H1 (cell line): ENCODE measurements around the gene TLNRD1. TPM values are rescaled to one million over a fixed set of nuclear protein-coding genes. Genes with fewer than 3 reads are reported as not detected.

ENCODE experiments used
- CTCF ChIA-PET: fragments of 300-600 bp; sonication (Branson Sonifier 250); formaldehyde crosslinking; loops from one replicate; lab custom pipeline; 2021; ENCODE audit not compliant: partially characterized antibody; lab: Charles Lee
- POLR2A ChIA-PET: fragments of 300-600 bp; sonication (Branson Sonifier 250); formaldehyde crosslinking; loops from one replicate; lab custom pipeline; 2021; ENCODE audit warnings: inconsistent platforms; ENCODE audit not compliant: partially characterized antibody; lab: Charles Lee
- DNase-seq, 2 experiments: peaks; one replicate each; pipeline versions ENCODE4 v3.0.0 to v3.0.0-alpha.2; 2010 to 2022; ENCODE audit warnings: low spot score in 2 of 2, low read depth in 1 of 2, mixed read lengths in 1 of 2
- FAIRE-seq: peaks from 2 replicates; lab custom pipeline; 2011; peaks lifted over from hg19 to GRCh38; lab: Jason Lieb, UNC
- H2AFZ ChIP-seq: 2 replicates; pipeline ENCODE4 v1.8.1; 2012; ENCODE audit warnings: low read length, inconsistent platforms
- H2AK5ac ChIP-seq: 2 replicates; pipeline ENCODE4 v1.6.1; 2013; ENCODE audit warnings: low read depth, low read length
- H2BK120ac ChIP-seq: replicated peaks from 2 replicates; pipeline ENCODE3; 2013; ENCODE audit warnings: low read depth, low read length, inconsistent platforms
- H2BK12ac ChIP-seq: 2 replicates; pipeline ENCODE4 v1.6.1; 2013; ENCODE audit warnings: low read depth, low read length
- H2BK15ac ChIP-seq: 2 replicates; pipeline ENCODE4 v1.6.1; 2013; ENCODE audit warnings: low read length
- H2BK20ac ChIP-seq: 2 replicates; pipeline ENCODE4 v1.6.1; 2013; ENCODE audit warnings: low read length
- H2BK5ac ChIP-seq: 2 replicates; pipeline ENCODE4 v1.6.1; 2013; ENCODE audit warnings: low read depth, low read length
- H3K14ac ChIP-seq: 2 replicates; pipeline ENCODE4 v1.6.1; 2013; ENCODE audit warnings: inconsistent platforms; ENCODE audit not compliant: insufficient read length
- H3K18ac ChIP-seq: 2 replicates; pipeline ENCODE4 v1.6.1; 2013; ENCODE audit warnings: low read length; ENCODE audit errors: extremely low read depth
- H3K23ac ChIP-seq: 2 replicates; pipeline ENCODE4 v1.6.1; 2013; ENCODE audit warnings: inconsistent platforms; ENCODE audit not compliant: insufficient read length
- H3K23me2 ChIP-seq: 2 replicates; pipeline ENCODE4 v1.6.1; 2013; ENCODE audit warnings: low read depth, low read length
- H3K27ac ChIP-seq: 2 replicates; pipeline ENCODE4 v1.6.1; 2011; ENCODE audit warnings: low read depth, low read length, inconsistent platforms
- H3K27me3 ChIP-seq, 4 experiments: replicated peaks in 1 of 4; 1 replicate in 1 of 4; 2 replicates in 3 of 4; pipeline versions ENCODE4 v1.6.1 to v1.8.1; 2011 to 2013; ENCODE audit warnings: low read length in 3 of 4, mild to moderate bottlenecking in 3 of 4, inconsistent platforms in 2 of 4, mixed read lengths in 2 of 4, moderate library complexity in 1 of 4; ENCODE audit not compliant: control insufficient read depth in 3 of 4, insufficient read depth in 3 of 4; ENCODE audit errors: extremely low read depth in 1 of 4
- H3K36me3 ChIP-seq, 4 experiments: 2 replicates each; pipeline versions ENCODE4 v1.6.1 to v1.8.1; 2011 to 2013; ENCODE audit warnings: mild to moderate bottlenecking in 4 of 4, low read length in 3 of 4, moderate library complexity in 2 of 4, control low read depth in 1 of 4, inconsistent platforms in 1 of 4; ENCODE audit not compliant: insufficient read depth in 4 of 4, control insufficient read depth in 2 of 4
- H3K4ac ChIP-seq: replicated peaks from 2 replicates; pipeline ENCODE3; 2013; ENCODE audit warnings: low read length, low read depth, mixed read lengths, inconsistent platforms; ENCODE audit not compliant: insufficient read length
- H3K4me1 ChIP-seq, 4 experiments: replicated peaks in 1 of 4; 1 replicate in 1 of 4; 2 replicates in 3 of 4; pipeline versions ENCODE4 v1.6.1 to v1.8.1; 2011 to 2013; ENCODE audit warnings: low read length in 3 of 4, inconsistent platforms in 2 of 4, mixed read lengths in 1 of 4; ENCODE audit not compliant: insufficient read depth in 4 of 4, control insufficient read depth in 3 of 4
- H3K4me2 ChIP-seq, 2 experiments: 2 replicates each; pipeline versions ENCODE4 v1.6.1 to v1.8.1; 2011 to 2013; ENCODE audit warnings: low read depth in 2 of 2, low read length in 2 of 2, control low read depth in 1 of 2, inconsistent platforms in 1 of 2, mild to moderate bottlenecking in 1 of 2; ENCODE audit not compliant: insufficient read depth in 1 of 2
- H3K4me3 ChIP-seq, 4 experiments: fragments of 200-600, 300-600 bp in 1 of 4; sonication (generic), shearing (Covaris generic), sonication (Bioruptor Twin) in 1 of 4; 2 replicates each; pipeline versions ENCODE4 v1.5.1 to v1.8.1; 2011 to 2016; ENCODE audit warnings: low read length in 4 of 4, low read depth in 3 of 4, control low read depth in 2 of 4, inconsistent platforms in 2 of 4, mild to moderate bottlenecking in 2 of 4, mixed read lengths in 1 of 4, moderate library complexity in 1 of 4; ENCODE audit not compliant: insufficient read depth in 2 of 4; ENCODE audit errors: extremely low read depth in 1 of 4
- H3K56ac ChIP-seq: replicated peaks from 2 replicates; pipeline ENCODE3; 2013; ENCODE audit warnings: low read depth, mild to moderate bottlenecking, mixed read lengths, low read length, inconsistent platforms; ENCODE audit not compliant: insufficient read length
- H3K79me1 ChIP-seq: 2 replicates; pipeline ENCODE4 v1.6.1; 2013; ENCODE audit warnings: low read depth, low read length, control low read depth
- H3K79me2 ChIP-seq, 2 experiments: 2 replicates each; pipeline versions ENCODE4 v1.6.1 to v1.8.1; 2012 to 2013; ENCODE audit warnings: low read length in 2 of 2, mild to moderate bottlenecking in 2 of 2, inconsistent platforms in 1 of 2; ENCODE audit not compliant: insufficient read depth in 2 of 2, control insufficient read depth in 1 of 2
- H3K9ac ChIP-seq, 4 experiments: replicated peaks in 1 of 4; 1 replicate in 1 of 4; 2 replicates in 3 of 4; pipeline versions ENCODE4 v1.6.1 to v1.8.1; 2011 to 2013; ENCODE audit warnings: low read depth in 3 of 4, low read length in 3 of 4, control low read depth in 2 of 4, mild to moderate bottlenecking in 2 of 4, moderate library complexity in 2 of 4, inconsistent platforms in 1 of 4; ENCODE audit errors: extremely low read depth in 1 of 4
- H3K9me3 ChIP-seq, 2 experiments: 2 replicates each; pipeline versions ENCODE4 v1.6.1 to v1.8.1; 2012 to 2013; ENCODE audit warnings: mild to moderate bottlenecking in 2 of 2, moderate library complexity in 2 of 2, control low read depth in 1 of 2, inconsistent platforms in 1 of 2, low read depth in 1 of 2, low read length in 1 of 2, mixed read lengths in 1 of 2; ENCODE audit not compliant: insufficient read depth in 2 of 2
- H4K20me1 ChIP-seq, 2 experiments: replicated peaks in 1 of 2; 2 replicates each; pipeline versions ENCODE3 to v1.8.1; 2011 to 2013; ENCODE audit warnings: inconsistent platforms in 2 of 2, low read length in 2 of 2, mild to moderate bottlenecking in 1 of 2; ENCODE audit not compliant: insufficient read depth in 2 of 2, control insufficient read depth in 1 of 2
- H4K5ac ChIP-seq: 2 replicates; pipeline ENCODE4 v1.6.1; 2013; ENCODE audit warnings: low read length, low read depth, mixed read lengths, inconsistent platforms; ENCODE audit not compliant: insufficient read length
- H4K8ac ChIP-seq: 2 replicates; pipeline ENCODE4 v1.8.0; 2013; ENCODE audit warnings: mild to moderate bottlenecking, moderate library complexity, low read length, inconsistent platforms; ENCODE audit not compliant: insufficient read depth; ENCODE audit errors: extremely low read depth
- H4K91ac ChIP-seq: replicated peaks from 2 replicates; pipeline ENCODE3; 2013; ENCODE audit warnings: low read length, mixed read lengths, inconsistent platforms; ENCODE audit not compliant: insufficient read length
- CEBPB ChIP-seq: IDR thresholded peaks from 2 replicates; pipeline ENCODE4 v1.6.1; 2012; ENCODE audit warnings: low read depth, low read length
- EZH2 ChIP-seq: fragments of 200-600 bp; sonication (generic); IDR thresholded peaks from 2 replicates; pipeline ENCODE4 v1.7.1; 2012; ENCODE audit warnings: low read depth, mild to moderate bottlenecking, moderate library complexity, low read length, inconsistent platforms; ENCODE audit not compliant: severe bottlenecking
- KDM5A ChIP-seq: fragments of 200-600 bp; IDR thresholded peaks from 2 replicates; pipeline ENCODE4 v1.7.1; 2012; ENCODE audit warnings: mild to moderate bottlenecking, low read length, inconsistent platforms, mixed read lengths
- POLR2AphosphoS5 ChIP-seq: IDR thresholded peaks from 2 replicates; pipeline ENCODE4 v1.6.1; 2011; ENCODE audit warnings: low read depth, low read length
- SP2 ChIP-seq: IDR thresholded peaks from 2 replicates; pipeline ENCODE4 v1.6.1; 2012; ENCODE audit warnings: mild to moderate bottlenecking, low read length, inconsistent platforms
- TAF7 ChIP-seq: optimal IDR thresholded peaks from 2 replicates; pipeline ENCODE3; 2011; ENCODE audit warnings: low read depth, mild to moderate bottlenecking, inconsistent platforms, low read length, moderate library complexity, borderline replicate concordance
- TBP ChIP-seq: IDR thresholded peaks from 2 replicates; pipeline ENCODE4 v1.6.1; 2011; ENCODE audit warnings: low read depth, low read length, improper control_type of control experiment
- WGBS, 2 experiments: shearing (Covaris generic) in 1 of 2; methylation state at CpG; one replicate each; pipeline versions ENCODE4 v1.1.6 to v1.1.7; 2013 to 2015; ENCODE audit warnings: low lambda C conversion rate in 2 of 2, mixed read lengths in 2 of 2, inconsistent platforms in 1 of 2, low coverage in 1 of 2, missing lambda C conversion rate in 1 of 2; ENCODE audit not compliant: insufficient replicate concordance in 2 of 2, insufficient coverage in 1 of 2, insufficient read length in 1 of 2; ENCODE audit errors: extremely low coverage in 1 of 2, missing lambda C conversion rate in 1 of 2; 5-methylcytosine and 5-hydroxymethylcytosine counted together
- polyA plus RNA-seq, 7 experiments: library from polyadenylated mRNA; depleted of rRNA in 3 of 7; stranded (reverse) in 5 of 7; unstranded in 2 of 7; fragments of >200 nt in 5 of 7; fragments of 200-250 nt in 2 of 7; gene quantifications; 1 replicate in 5 of 7; 2 replicates in 1 of 7; 4 replicates in 1 of 7; pipeline versions ENCODE4 v1.2.1 to v1.2.3, GENCODE V29; 2011 to 2013; ENCODE audit warnings: missing spikeins in 2 of 7, mixed read lengths in 2 of 7
- total RNA-seq: library from RNA; stranded (reverse); fragmentation: NEBNext Ultra II Directional; extraction: Animal tissue kit (Norgen Biotek cat#: 25700); gene quantifications from 2 replicates; pipeline ENCODE4 v1.2.1, GENCODE V29; 2021
- TF ChIP-seq, protein P1 (sequence below): IDR thresholded peaks from 2 replicates; pipeline ENCODE4 v1.6.1; 2012; ENCODE audit warnings: low read length, inconsistent platforms
- TF ChIP-seq, protein P2 (sequence below): IDR thresholded peaks from 2 replicates; pipeline ENCODE4 v1.6.1; 2011; ENCODE audit warnings: low read depth, mild to moderate bottlenecking, low read length; ENCODE audit not compliant: insufficient read depth

The TLNRD1 gene
- total and polyA plus RNA-seq, 2 of the 8 experiments (the other 6 are each of a cell fraction or from before 2014, with no cell fraction given), result 12.2 to 20.5 TPM

DNA sequence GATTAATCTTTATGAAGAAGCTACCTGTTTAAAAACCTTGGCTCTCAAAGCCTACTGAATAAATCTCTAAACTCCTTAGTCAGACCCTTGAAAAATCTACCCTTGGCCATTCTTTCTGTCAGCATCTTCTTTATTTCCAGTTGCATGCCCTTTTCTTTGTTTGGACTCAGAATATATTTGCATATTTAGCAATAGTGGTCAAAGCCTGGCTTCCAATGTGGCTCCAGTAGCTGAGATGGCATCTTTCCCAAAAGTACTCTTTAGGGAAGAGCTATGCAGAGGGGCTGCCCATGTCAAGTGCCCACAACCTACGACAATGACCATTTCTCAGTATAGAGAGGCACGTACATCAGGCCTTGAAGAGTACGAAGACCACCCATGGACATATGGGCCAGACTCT, 47.2 kb downstream of the TLNRD1 start:
- H3K79me1 ChIP-seq, result no peaks in the 10 kb centered on the region
- H3K9me3 ChIP-seq, result no peaks in the 10 kb centered on the region
- H3K14ac ChIP-seq, result no peak overlapping the region
- ChIA-PET CTCF (interaction anchor here (0.7 to 2.9 kb wide), 12 partner anchors 9 to 219 kb away, joined by 3 to 13 read pairs (median 4); no protein-coding TSS in a partner anchor), POLR2A (no interaction called here)
- H4K5ac ChIP-seq, result no peak overlapping the region
- H4K8ac ChIP-seq, result no peak overlapping the region
- H3K23me2 ChIP-seq, result no peaks in the 10 kb centered on the region
- H2BK20ac ChIP-seq, result no peak overlapping the region
- H3K79me2 ChIP-seq, result no peaks in the 10 kb centered on the region
- H2BK120ac ChIP-seq, result no peak overlapping the region
- no peak overlapping the region for H2AK5ac ChIP-seq
- H2BK5ac ChIP-seq, result no peak overlapping the region
- no peak overlapping the region for H3K27ac ChIP-seq
- no peaks in the 10 kb centered on the region for H3K27me3 ChIP-seq
- no peak overlapping the region for H3K4me3 ChIP-seq
- no peak overlapping the region for H4K91ac ChIP-seq
- no peak overlapping the region for H3K4me2 ChIP-seq
- WGBS, 2 experiments, result 95% methylated on average over 3 of the region's 3 CpGs; no CpG with 5 or more reads in 1 of the 2 experiments
- no peak for DNase-seq
- no peak overlapping the region for H3K56ac ChIP-seq
- H2BK12ac ChIP-seq, result no peak overlapping the region
- no peaks in the 10 kb centered on the region for H3K4me1 ChIP-seq
- H3K36me3 ChIP-seq, result no peaks in the 10 kb centered on the region
- no peak overlapping the region for H2BK15ac ChIP-seq
- no peak for FAIRE-seq
- H3K4ac ChIP-seq, result no peak overlapping the region
- no peaks in the 10 kb centered on the region for H4K20me1 ChIP-seq
- no peak overlapping the region for H2AFZ ChIP-seq
- H3K23ac ChIP-seq, result no peak overlapping the region
- TF ChIP-seq KDM5A (no peak), TBP (no peak), EZH2 (no peak), POLR2AphosphoS5 (no peak), SP2 (no peak), CEBPB (no peak), TAF7 (no peak)
- TF ChIP-seq, protein P1, sequence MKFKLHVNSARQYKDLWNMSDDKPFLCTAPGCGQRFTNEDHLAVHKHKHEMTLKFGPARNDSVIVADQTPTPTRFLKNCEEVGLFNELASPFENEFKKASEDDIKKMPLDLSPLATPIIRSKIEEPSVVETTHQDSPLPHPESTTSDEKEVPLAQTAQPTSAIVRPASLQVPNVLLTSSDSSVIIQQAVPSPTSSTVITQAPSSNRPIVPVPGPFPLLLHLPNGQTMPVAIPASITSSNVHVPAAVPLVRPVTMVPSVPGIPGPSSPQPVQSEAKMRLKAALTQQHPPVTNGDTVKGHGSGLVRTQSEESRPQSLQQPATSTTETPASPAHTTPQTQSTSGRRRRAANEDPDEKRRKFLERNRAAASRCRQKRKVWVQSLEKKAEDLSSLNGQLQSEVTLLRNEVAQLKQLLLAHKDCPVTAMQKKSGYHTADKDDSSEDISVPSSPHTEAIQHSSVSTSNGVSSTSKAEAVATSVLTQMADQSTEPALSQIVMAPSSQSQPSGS, result no peak
- TF ChIP-seq, protein P2, sequence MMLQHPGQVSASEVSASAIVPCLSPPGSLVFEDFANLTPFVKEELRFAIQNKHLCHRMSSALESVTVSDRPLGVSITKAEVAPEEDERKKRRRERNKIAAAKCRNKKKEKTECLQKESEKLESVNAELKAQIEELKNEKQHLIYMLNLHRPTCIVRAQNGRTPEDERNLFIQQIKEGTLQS, result no peak
- no peak overlapping the region for H3K18ac ChIP-seq
- H3K9ac ChIP-seq, result no peak overlapping the region
